ENCODE results near the gene SSH3. TPM values are rescaled to one million over a fixed set of nuclear protein-coding genes. Genes with fewer than 3 reads are reported as not detected.

Gene SSH3
- total RNA-seq, 8 experiments from 2014 or later, result 0.54 to 26.8 (median 1.5) TPM

DNA sequence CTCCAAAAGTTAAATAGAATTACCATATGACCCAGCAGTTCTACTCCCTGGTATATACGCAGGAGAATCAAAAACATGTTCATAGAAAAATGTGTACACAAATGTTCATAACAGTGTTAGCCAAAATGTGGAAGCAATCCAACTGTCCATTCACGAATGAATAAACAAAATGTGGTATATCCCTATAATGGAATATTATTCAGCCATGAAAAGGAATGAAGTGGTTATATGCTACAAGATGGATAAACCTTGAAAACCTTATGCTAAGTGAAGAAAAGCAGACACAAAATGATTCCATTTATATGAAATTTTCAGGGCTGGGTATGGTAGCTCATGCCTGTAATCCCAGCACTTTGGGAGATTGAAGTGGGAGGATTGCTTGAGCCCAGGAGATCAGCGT lies 33.9 kb downstream of the SSH3 start:
- in situ Hi-C loops (cut with MboI; ENCODE audit: low pct_unique_long_range_greater_than_20kb in 2 of 9, low sequenced_read_pairs in 9 of 9, unreplicated experiment in 9 of 9), result no loop called here
- ATAC-seq (replicated peaks in 6 of 8), result no peak
- Histone ChIP-seq H3K4me1 (replicated peaks in 1 of 2) (no peaks in the 10 kb centered on the region), H3K4me3 (no peak overlapping the region), H3K27ac (no peak overlapping the region)
- WGBS, 10 experiments, result 83 to 97% (median 89%) methylated on average over 2 to 3 of the region's 3 CpGs

DNA sequence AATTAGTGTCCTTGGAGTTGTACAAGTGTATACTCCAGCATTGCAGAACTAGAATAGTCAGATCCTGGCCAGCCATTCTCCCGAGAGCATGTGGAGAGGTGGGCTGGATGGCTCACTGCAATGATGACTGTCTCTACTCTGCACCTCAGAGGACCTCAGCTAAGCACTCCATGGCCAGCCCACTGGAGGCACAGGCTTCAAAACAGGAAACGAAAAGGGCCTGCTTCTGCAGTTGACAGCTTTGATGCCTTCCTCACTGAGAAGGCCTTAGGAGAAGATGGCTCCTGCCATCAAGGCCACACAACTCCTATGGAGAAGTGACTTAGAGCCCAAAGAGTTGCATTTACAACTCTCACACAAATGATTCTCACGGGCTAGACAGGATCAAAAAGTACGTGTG lies 40.9 kb downstream of the SSH3 start:
- 60 to 100% (median 93%) methylated on average over 1 to 3 of the region's 4 CpGs; no CpG with 5 or more reads in 5 of the 10 experiments for WGBS, 10 experiments
- ATAC-seq (replicated peaks in 6 of 8), result no peak
- Histone ChIP-seq H3K27ac (no peak overlapping the region), H3K4me1 (replicated peaks in 1 of 2) (no peaks in the 10 kb centered on the region), H3K4me3 (no peak overlapping the region)
- in situ Hi-C loops (cut with MboI; ENCODE audit: low pct_unique_long_range_greater_than_20kb in 2 of 9, low sequenced_read_pairs in 9 of 9, unreplicated experiment in 9 of 9), result no loop called here

DNA sequence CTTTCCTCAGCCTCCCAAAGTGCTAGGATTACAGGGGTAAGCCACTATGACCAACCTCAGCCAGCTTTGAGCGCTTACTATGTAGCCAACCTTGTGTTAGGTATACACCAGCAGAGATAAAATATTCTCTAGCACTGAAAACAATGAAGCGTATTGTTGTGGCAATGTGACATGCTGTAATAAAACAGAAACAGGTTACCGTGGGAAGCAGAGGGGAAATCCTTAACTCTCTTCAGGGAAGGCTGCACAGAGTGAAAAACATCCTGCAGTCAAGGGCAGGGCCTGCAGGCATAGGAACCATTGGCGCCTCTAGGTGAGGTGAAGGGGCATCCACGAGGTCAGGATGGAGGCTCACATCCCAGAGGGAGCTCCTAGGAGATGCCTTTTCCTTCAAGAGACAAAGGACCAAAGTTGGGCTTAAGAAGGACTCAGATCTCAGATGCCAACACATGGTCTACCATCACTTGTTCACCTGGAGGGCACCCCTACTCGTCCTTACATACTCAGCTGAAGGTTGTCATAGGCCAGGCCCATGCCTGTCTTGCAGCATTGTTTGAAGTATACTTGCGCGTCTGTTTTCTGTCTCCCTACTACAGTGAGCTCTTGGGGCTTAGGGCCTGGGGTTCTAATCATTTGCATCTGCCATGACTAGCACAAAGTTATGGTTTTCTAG lies 42.1 kb downstream of the SSH3 start:
- 55 to 100% (median 79%) methylated on average over 1 to 4 of the region's 8 CpGs; no CpG with 5 or more reads in 4 of the 10 experiments for WGBS, 10 experiments
- peak in 2 of 8 experiments; percentile 21 to 35 for ATAC-seq (replicated peaks in 6 of 8)
- in situ Hi-C loops (cut with MboI; ENCODE audit: low pct_unique_long_range_greater_than_20kb in 2 of 9, low sequenced_read_pairs in 9 of 9, unreplicated experiment in 9 of 9), result no loop called here
- Histone ChIP-seq H3K4me1 (replicated peaks in 1 of 2) (no peaks in the 10 kb centered on the region), H3K27ac (no peak overlapping the region), H3K4me3 (no peak overlapping the region)

DNA sequence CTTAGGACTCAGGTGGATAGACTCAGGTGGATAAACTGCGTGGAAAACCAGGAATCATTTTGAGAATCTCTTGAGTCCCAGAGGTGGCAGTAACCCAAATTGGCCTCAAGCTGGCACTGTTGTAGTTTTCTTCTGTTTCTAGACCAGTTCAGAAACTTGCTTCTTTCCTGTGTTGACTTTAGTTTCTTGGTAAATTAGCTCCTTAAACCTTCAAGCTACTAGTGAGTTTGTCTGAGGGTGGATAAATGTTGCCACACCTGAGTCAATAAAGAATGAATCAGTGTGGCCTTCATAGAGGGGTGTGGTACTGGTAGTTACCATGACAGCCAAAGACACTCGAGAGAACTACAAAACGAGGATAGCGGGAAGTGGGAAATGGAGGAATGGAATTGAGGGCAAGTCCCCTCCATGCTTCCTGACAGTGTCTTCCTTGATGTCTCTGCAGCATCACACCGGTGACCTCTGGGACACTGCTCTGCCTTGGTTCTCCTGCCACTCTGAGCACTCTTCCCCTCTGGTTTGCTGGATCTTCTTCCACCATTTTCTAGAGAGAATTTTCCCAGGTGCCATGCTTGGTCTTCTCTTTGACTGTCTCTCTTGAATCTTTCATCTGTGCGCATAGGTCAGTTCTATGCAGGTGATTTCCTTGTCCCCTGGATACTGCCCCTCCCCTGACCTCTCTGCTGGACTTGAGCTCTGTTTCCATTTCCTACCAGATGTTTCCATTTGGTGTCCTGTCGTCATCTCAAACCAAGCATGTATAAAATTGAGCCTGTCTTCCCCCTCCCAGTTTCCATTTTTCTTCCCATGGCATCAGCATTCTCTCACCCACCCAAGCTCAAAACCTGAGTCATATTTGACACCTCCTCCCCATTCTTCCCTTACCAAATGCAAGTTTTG lies 42.8 kb downstream of the SSH3 start:
- Histone ChIP-seq H3K27ac (no peak overlapping the region), H3K4me1 (replicated peaks in 1 of 2) (peaks cover 0 to 1% of the 10 kb centered on the region in 2 donors), H3K4me3 (no peak overlapping the region)
- 31 to 77% (median 57%) methylated on average over 1 to 6 of the region's 7 CpGs for WGBS, 10 experiments
- ATAC-seq (replicated peaks in 6 of 8), result peak in 5 of 8 experiments; percentile 29 to 84 (median 52)
- in situ Hi-C loops (cut with MboI; ENCODE audit: low pct_unique_long_range_greater_than_20kb in 2 of 9, low sequenced_read_pairs in 9 of 9, unreplicated experiment in 9 of 9), result no loop called here

DNA sequence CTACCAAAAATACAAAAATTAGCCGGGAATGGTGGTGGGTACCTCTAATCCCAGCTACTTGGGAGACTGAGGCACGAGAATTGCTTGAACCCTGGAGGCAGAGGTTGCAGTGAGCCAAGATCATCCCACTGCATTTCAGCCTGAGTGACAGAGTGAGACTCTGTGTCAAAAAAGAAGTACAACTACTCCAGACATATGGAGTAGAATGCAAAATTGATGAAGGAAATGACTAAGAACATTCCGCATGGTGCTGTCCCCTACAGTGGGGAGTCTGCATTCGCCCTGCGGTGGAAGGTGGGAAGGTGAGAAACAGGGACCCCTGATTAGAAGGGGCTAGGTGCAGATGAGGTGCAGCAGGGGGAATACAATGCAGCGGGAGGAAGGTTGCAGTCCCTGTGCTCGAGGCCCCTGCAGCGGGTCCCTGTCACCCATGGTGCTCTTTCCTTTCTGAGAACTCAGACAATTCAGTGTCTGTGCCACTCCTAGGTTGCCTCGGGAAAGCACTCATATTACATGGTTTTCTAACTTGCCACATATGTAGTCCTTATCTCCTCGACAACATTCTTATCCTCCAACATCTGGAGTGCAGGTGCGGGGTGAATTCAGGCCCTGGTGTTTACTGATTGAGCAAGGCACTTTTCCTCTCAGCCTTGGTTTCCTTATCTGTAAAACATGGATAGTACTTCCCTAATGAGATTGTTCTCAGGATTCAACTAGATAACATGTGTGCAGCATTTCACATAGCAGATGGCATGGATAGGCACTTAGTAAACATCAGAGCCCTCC lies 44.8 kb downstream of the SSH3 start:
- peak in 2 of 8 experiments; percentile 4 to 7 for ATAC-seq (replicated peaks in 6 of 8)
- 4 to 100% (median 80%) methylated on average over 1 to 8 of the region's 11 CpGs; no CpG with 5 or more reads in 1 of the 10 experiments for WGBS, 10 experiments
- Histone ChIP-seq H3K4me1 (replicated peaks in 1 of 2) (peaks cover 4 to 9% of the 10 kb centered on the region in 2 donors), H3K27ac (no peak overlapping the region), H3K4me3 (no peak overlapping the region)
- in situ Hi-C loops (cut with MboI; ENCODE audit: low pct_unique_long_range_greater_than_20kb in 2 of 9, low sequenced_read_pairs in 9 of 9, unreplicated experiment in 9 of 9), result no loop called here

DNA sequence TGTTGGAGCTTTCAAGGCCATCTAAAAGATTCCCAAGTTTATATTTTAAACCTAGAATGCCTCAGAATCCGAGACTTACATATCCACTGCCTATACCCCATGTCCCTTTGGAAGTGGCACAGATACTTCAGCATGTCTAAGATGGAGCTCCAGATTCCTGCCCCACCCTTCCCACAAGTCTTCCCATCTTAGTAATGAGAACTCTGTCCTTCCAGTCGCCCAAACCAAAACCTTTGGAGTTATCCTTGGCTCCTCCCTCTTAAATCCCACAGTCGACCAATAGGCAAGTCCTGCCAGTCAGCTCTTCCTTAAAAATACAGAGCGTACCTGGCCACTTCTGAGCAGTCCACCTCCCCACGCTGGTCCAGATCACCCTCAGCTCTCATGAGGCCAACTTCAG lies 45.7 kb downstream of the SSH3 start:
- 40 to 77% (median 63%) methylated on average over 1 to 5 of the region's 5 CpGs for WGBS, 10 experiments
- Histone ChIP-seq H3K4me3 (no peak overlapping the region), H3K27ac (no peak overlapping the region), H3K4me1 (replicated peaks in 1 of 2) (peaks cover 7 to 12% of the 10 kb centered on the region in 2 donors)
- no peak for ATAC-seq (replicated peaks in 6 of 8)
- in situ Hi-C loops (cut with MboI; ENCODE audit: low pct_unique_long_range_greater_than_20kb in 2 of 9, low sequenced_read_pairs in 9 of 9, unreplicated experiment in 9 of 9), result no loop called here

DNA sequence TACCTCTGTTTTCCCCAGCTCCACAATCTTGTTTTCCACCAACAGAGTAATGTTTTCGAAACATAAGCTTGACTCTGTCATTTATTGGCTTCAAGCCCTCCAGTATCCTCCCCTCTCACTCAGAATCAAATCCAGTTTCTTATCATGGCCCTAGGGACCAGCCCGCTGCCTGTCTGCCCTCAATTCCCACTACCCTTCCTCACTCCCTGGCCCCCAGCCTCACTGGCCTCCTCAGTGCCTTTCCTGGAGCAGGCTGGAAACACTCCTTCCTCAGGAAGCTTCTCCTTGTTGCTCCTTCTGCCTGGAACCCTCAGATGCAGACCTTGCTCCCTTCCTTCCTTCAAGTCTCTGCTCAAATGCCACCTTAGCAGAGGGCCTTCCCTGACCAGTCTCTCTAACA lies 46.1 kb downstream of the SSH3 start:
- ATAC-seq (replicated peaks in 6 of 8), result no peak
- in situ Hi-C loops (cut with MboI; ENCODE audit: low pct_unique_long_range_greater_than_20kb in 2 of 9, low sequenced_read_pairs in 9 of 9, unreplicated experiment in 9 of 9), result no loop called here
- 63 to 100% (median 89%) methylated on average over 1 to 2 of the region's 2 CpGs; no CpG with 5 or more reads in 3 of the 10 experiments for WGBS, 10 experiments

DNA sequence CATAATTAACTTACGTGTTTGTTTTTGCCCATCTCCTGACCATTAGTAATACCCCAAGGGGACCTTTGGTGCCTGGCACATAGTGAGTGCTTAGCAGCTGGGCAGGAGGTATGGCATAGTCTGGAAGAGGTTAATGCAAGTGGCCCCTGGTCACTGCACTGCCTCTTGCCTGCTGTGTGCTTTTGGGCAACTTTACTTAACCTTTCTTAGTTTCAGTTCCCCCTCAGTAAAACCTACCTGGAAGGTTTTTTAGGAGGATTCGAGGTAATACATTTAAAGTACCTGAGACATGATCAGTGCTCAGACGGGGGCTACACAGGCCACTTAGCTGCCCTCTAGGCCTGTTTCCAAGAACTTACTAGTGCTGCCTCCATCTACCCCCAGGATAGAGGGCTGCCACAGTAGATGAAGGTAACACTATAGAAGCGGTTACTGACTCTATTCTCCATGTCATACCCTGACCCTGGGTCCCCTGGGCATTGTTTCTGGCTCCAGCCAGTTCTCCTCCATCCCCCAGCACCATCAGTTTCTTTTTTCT lies 46.7 kb downstream of the SSH3 start:
- Histone ChIP-seq H3K4me1 (replicated peaks in 1 of 2) (peaks cover 8 to 15% of the 10 kb centered on the region in 2 donors), H3K4me3 (no peak overlapping the region), H3K27ac (no peak overlapping the region)
- in situ Hi-C loops (cut with MboI; ENCODE audit: low pct_unique_long_range_greater_than_20kb in 2 of 9, low sequenced_read_pairs in 9 of 9, unreplicated experiment in 9 of 9), result no loop called here
- WGBS, 10 experiments, result 25 to 100% (median 70%) methylated on average over 1 to 2 of the region's 4 CpGs; no CpG with 5 or more reads in 3 of the 10 experiments
- no peak for ATAC-seq (replicated peaks in 6 of 8)

More for the DNA sequence above, 46.1 kb downstream of the SSH3 start:
- no peak overlapping the region for H3K4me3 ChIP-seq
- no peak overlapping the region for H3K27ac ChIP-seq
- H3K4me1 ChIP-seq (replicated peaks in 1 of 2), result peaks cover 8 to 15% of the 10 kb centered on the region in 2 donors

DNA sequence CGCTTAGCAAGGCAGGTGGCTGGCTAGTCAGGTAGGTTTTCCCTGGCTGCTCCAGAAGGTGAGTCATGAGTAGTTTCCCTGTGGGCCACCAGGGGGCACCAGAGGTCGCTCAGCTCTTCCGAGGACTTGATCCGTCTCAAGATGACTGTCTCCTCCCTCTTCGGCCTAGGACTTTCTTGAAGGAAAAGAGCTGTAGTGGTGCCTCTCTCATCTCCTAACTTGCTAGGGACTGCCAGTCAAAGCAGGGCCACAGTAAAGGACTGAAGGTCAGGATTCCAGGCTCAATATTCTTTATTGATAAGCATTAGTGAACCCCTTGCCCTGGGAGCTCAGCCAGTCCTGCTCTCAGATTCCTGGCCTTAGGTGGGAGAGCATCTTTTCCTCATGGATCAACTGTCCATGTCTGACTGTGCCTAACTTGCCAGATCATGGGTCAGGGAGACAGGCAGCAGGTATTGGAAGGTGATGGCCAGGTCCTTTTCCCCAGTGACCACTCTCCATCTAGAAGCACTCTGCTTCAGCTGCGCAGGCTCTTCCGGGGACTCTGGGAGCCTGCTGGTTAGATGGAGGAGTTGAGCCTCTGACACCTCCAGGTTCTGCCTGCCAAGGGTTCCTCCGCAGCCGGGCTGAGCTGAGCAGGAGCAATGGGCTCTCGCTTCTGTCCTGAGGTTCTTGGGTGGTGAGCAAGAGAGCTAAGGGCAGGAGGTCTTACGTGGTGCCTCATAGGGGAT lies 48.1 kb downstream of the SSH3 start:
- WGBS, 10 experiments, result 0 to 100% (median 57%) methylated on average over 1 to 3 of the region's 11 CpGs; no CpG with 5 or more reads in 4 of the 10 experiments
- no peak for ATAC-seq (replicated peaks in 6 of 8)
- Histone ChIP-seq H3K4me3 (no peak overlapping the region), H3K27ac (no peak overlapping the region), H3K4me1 (replicated peaks in 1 of 2) (peaks cover 8 to 15% of the 10 kb centered on the region in 2 donors)
- in situ Hi-C loops (cut with MboI; ENCODE audit: low pct_unique_long_range_greater_than_20kb in 2 of 9, low sequenced_read_pairs in 9 of 9, unreplicated experiment in 9 of 9), result no loop called here

DNA sequence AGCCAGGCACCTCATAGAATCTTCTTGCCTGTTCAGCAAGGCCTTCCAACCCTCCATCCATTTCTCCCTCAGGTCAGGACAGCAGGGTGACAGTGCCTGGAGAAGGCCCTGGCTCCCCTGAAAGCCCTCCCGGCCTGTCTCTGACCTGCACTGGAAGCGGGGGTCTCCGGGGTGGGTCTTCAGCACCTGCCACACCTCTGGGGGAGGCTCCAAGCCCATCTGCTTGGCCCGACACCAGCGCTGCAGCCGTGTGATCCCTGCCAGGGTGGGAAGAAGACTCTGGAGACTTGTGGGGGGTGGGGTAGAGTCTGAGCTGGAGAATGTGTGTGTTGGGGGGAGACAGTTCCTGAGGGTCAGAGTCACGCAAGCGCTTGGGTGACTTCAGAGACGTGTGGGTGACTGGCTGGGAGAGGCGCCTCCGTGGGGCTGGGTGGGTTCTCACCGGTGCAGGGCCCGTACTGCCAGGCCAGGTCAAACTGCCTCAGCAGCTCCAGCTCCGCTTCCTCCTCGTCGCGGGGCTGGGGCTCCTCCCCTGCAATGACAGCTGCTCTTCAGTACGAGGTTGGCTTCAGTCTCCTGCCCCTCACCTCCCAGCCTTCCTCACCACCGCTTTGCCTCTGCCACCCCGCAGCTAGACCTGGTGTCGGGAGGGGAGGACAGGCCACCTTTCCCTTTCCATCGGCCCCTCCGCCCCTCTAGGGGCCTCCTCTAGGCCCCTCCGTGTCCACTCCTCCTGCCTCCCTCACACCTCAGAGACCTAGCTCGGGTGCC lies 49.4 kb downstream of the SSH3 start:
- peak in 5 of 8 experiments; percentile 0 to 16 (median 6) for ATAC-seq (replicated peaks in 6 of 8)

DNA sequence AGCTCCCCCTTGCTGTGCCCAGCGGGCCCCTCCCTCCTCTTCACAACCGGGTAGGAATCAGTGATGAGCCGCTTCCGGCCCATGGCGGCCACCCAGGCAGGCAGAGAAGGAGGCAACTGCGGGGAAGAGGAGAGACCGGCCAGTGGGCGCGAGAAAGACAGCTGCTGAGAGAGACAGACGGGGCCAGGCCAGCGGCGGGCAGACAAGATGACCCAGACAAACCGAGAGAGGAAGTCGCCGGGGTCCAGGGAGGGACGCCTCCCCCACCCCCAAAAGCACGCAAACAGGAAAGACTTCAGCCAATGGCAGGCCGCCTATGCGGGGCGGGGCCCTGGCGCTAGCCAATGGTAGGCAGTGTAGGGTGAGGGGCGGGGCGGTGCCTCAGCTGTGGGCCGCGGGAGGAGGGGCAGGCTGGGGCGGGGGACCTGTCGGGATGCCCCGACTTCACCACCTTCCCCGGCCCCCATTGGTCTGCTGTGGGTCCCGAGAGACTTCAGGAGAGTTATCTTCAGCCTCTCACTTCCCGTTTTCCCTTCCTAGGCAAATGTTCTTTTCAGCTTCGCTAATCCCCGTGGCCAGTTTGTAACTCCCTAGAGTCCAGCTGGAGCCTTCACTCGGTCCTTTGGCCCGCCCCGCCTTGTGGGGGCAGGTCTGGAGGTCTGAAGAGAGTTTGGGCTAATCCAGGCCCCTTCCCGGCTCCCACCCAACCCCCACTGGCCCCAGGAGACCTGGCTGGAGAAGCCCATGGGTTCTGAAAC lies 50.2 kb downstream of the SSH3 start, which contains the start of gene POLD4:
Gene POLD4, minus strand, starts transcription at position 230 of the 758 bp plus-strand sequence. Its CDS starts 147 bp downstream, at position 83.
- in situ Hi-C loops (cut with MboI; ENCODE audit: low pct_unique_long_range_greater_than_20kb in 2 of 9, low sequenced_read_pairs in 9 of 9, unreplicated experiment in 9 of 9), result no loop called here
- Histone ChIP-seq H3K4me3 (peak within 1 kb of the TSS; percentile 71 to 87 (median 76)), H3K4me1 (replicated peaks in 1 of 2) (peaks cover 8 to 21% of the 10 kb centered on the region in 2 donors), H3K27ac (peak within 1 kb of the TSS; percentile 78 to 81)
- peak; percentile 54 to 94 (median 88) for ATAC-seq (replicated peaks in 6 of 8)
- WGBS, 10 experiments, result 0 to 6% (median 0%) methylated on average over 3 to 6 of the region's 37 CpGs; no CpG with 5 or more reads in 7 of the 10 experiments

More for the DNA sequence above, 49.4 kb downstream of the SSH3 start:
- in situ Hi-C loops (cut with MboI; ENCODE audit: low pct_unique_long_range_greater_than_20kb in 2 of 9, low sequenced_read_pairs in 9 of 9, unreplicated experiment in 9 of 9), result no loop called here
- H3K4me1 ChIP-seq (replicated peaks in 1 of 2), result peaks cover 8 to 21% of the 10 kb centered on the region in 2 donors
- H3K4me3 ChIP-seq, result peak overlapping the region; percentile 71 to 87 (median 76)
- peak overlapping the region; percentile 78 to 81 for H3K27ac ChIP-seq
- WGBS, 10 experiments, result 0 to 67% (median 0%) methylated on average over 1 to 3 of the region's 25 CpGs; no CpG with 5 or more reads in 7 of the 10 experiments
